CD4-positive, alpha-beta T cell treated with Interleukin-10 for 1 hour (primary cell): ENCODE data around the gene OCA2.
"Not testable (repeated sequence)": the region's sequence is repeated elsewhere in the genome, so short reads cannot be mapped to it uniquely, and the experiment has no call there.

Source experiments
- DNase-seq: peaks from one replicate; pipeline ENCODE4 v3.0.0-alpha.2; 2020

OCA2 gene

GRCh38 chr15:27866505-27867165, 232.5 kb downstream of the OCA2 start:
- DNase-seq = no peak

- DNase-seq = no peak
Measured at GRCh38 chr15:27865926-27866325, 233.2 kb downstream of the OCA2 start.

GRCh38 chr15:27865323-27865922, 233.7 kb downstream of the OCA2 start:
- DNase-seq = no peak

GRCh38 chr15:27864719-27865118, 234.4 kb downstream of the OCA2 start:
- DNase-seq = no peak

GRCh38 chr15:27864086-27864485, 235.0 kb downstream of the OCA2 start:
- DNase-seq = no peak

GRCh38 chr15:27863000-27863399, 236.1 kb downstream of the OCA2 start:
- no peak for DNase-seq

- DNase-seq = no peak
Measured at GRCh38 chr15:27861171-27861570, 237.9 kb downstream of the OCA2 start.

GRCh38 chr15:27855137-27855536, 244.0 kb downstream of the OCA2 start:
- no peak for DNase-seq

- DNase-seq = no peak
Measured at GRCh38 chr15:27854601-27855000, 244.5 kb downstream of the OCA2 start.

GRCh38 chr15:27853624-27854455, 245.3 kb downstream of the OCA2 start:
- DNase-seq = no peak

- no peak for DNase-seq
Measured at GRCh38 chr15:27851858-27852210, 247.3 kb downstream of the OCA2 start.

- no peak for DNase-seq
Measured at GRCh38 chr15:27850981-27851857, 247.9 kb downstream of the OCA2 start.

- no peak for DNase-seq
Measured at GRCh38 chr15:27850050-27850449, 249.1 kb downstream of the OCA2 start.

GRCh38 chr15:27848936-27849335, 250.2 kb downstream of the OCA2 start:
- DNase-seq = not testable (repeated sequence)

- no peak for DNase-seq
Measured at GRCh38 chr15:27847775-27848710, 251.1 kb downstream of the OCA2 start.

- no peak for DNase-seq
Measured at GRCh38 chr15:27846722-27847395, 252.3 kb downstream of the OCA2 start.

- no peak for DNase-seq
Measured at GRCh38 chr15:27845535-27846369, 253.4 kb downstream of the OCA2 start.

- DNase-seq = no peak
Measured at GRCh38 chr15:27844018-27844666, 255.0 kb downstream of the OCA2 start.

- no peak for DNase-seq
Measured at GRCh38 chr15:27843146-27843545, 256.0 kb downstream of the OCA2 start.

GRCh38 chr15:27842526-27842925, 256.6 kb downstream of the OCA2 start:
- no peak for DNase-seq
